Neural crest cell (in vitro differentiated cells): ENCODE measurements around the gene PLEKHA1. TPM values are rescaled to one million over a fixed set of nuclear protein-coding genes. Genes with fewer than 3 reads are reported as not detected.

Experiments
- DNase-seq: peaks from one replicate; pipeline ENCODE4 v3.0.0; 2021; ENCODE audit warnings: low read depth, mixed read lengths, low spot score
- H3K27ac Mint-ChIP-seq: one replicate; pipeline ENCODE4 v1.8.0; 2021; ENCODE audit warnings: mild to moderate bottlenecking, mixed read lengths; ENCODE audit not compliant: unreplicated experiment
- H3K27me3 Mint-ChIP-seq: 2 replicates; pipeline ENCODE4 v1.8.0; 2021; ENCODE audit warnings: low read depth, mild to moderate bottlenecking, mixed read lengths
- H3K36me3 Mint-ChIP-seq: 2 replicates; pipeline ENCODE4 v1.8.0; 2021; ENCODE audit warnings: low read depth, mild to moderate bottlenecking, mixed read lengths
- H3K4me1 Mint-ChIP-seq: 2 replicates; pipeline ENCODE4 v1.8.0; 2021; ENCODE audit warnings: mixed read lengths
- H3K4me3 Mint-ChIP-seq: one replicate; pipeline ENCODE4 v1.8.0; 2021; ENCODE audit warnings: mild to moderate bottlenecking, mixed read lengths
- H3K9me3 Mint-ChIP-seq: 2 replicates; pipeline ENCODE4 v1.8.0; 2021; ENCODE audit warnings: mixed read lengths
- CTCF ChIP-seq: fragments of 200-600 bp; sonication (generic); conservative IDR thresholded peaks from 2 replicates; pipeline ENCODE4 v1.5.0; 2021; ENCODE audit warnings: antibody characterized with exemption, mild to moderate bottlenecking
- total RNA-seq: library from RNA; stranded (reverse); gene quantifications from 2 replicates; pipeline ENCODE4 v1.2.1, GENCODE V29; 2021

Gene PLEKHA1
- total RNA-seq, 1 donor from 2014 or later, result 20.6 TPM

- Mint-ChIP-seq H3K9me3 (no peaks in the 10 kb centered on the region), H3K4me1 (no peaks in the 10 kb centered on the region), H3K27ac (no peak overlapping the region), H3K36me3 (peaks cover 4% of the 10 kb centered on the region), H3K4me3 (no peak overlapping the region), H3K27me3 (no peaks in the 10 kb centered on the region)
- DNase-seq, result no peak
- no peak for TF ChIP-seq CTCF
These were observed 43.2 kb downstream of the PLEKHA1 start for GRCh38 chr10:122417667-122418066.

GRCh38 chr10:122419016-122419415 is 44.5 kb downstream of the PLEKHA1 start:
- no peak for DNase-seq
- H3K27me3 Mint-ChIP-seq, result no peaks in the 10 kb centered on the region
- no peak overlapping the region for H3K27ac Mint-ChIP-seq
- TF ChIP-seq CTCF, result no peak
- H3K36me3 Mint-ChIP-seq, result peaks cover 4% of the 10 kb centered on the region
- no peaks in the 10 kb centered on the region for H3K9me3 Mint-ChIP-seq
- no peaks in the 10 kb centered on the region for H3K4me1 Mint-ChIP-seq
- H3K4me3 Mint-ChIP-seq, result no peak overlapping the region

- Mint-ChIP-seq H3K9me3 (no peaks in the 10 kb centered on the region), H3K4me3 (no peak overlapping the region), H3K4me1 (no peaks in the 10 kb centered on the region), H3K27me3 (no peaks in the 10 kb centered on the region), H3K36me3 (peaks cover 4% of the 10 kb centered on the region), H3K27ac (no peak overlapping the region)
- DNase-seq, result no peak
- no peak for TF ChIP-seq CTCF
These were observed 45.5 kb downstream of the PLEKHA1 start for GRCh38 chr10:122419876-122420623.

- H3K4me3 Mint-ChIP-seq, result no peak overlapping the region
- no peaks in the 10 kb centered on the region for H3K27me3 Mint-ChIP-seq
- no peak overlapping the region for H3K27ac Mint-ChIP-seq
- H3K9me3 Mint-ChIP-seq, result no peaks in the 10 kb centered on the region
- no peak for DNase-seq
- TF ChIP-seq CTCF, result no peak
- peaks cover 4% of the 10 kb centered on the region for H3K36me3 Mint-ChIP-seq
- no peaks in the 10 kb centered on the region for H3K4me1 Mint-ChIP-seq
These were observed 46.1 kb downstream of the PLEKHA1 start for GRCh38 chr10:122420624-122421007.

- Mint-ChIP-seq H3K36me3 (no peaks in the 10 kb centered on the region), H3K27ac (no peak overlapping the region), H3K27me3 (no peaks in the 10 kb centered on the region), H3K9me3 (no peaks in the 10 kb centered on the region), H3K4me3 (no peak overlapping the region), H3K4me1 (no peaks in the 10 kb centered on the region)
- DNase-seq, result no peak
- TF ChIP-seq CTCF, result no peak
These were observed 46.6 kb downstream of the PLEKHA1 start for GRCh38 chr10:122421054-122421625.
